GDM1 (cell line): ENCODE results near the gene RRP36.
"Not testable (repeated sequence)": the region's sequence is repeated elsewhere in the genome, so short reads cannot be mapped to it uniquely, and the experiment has no call there.

Experiments
- DNase-seq: peaks from one replicate; lab custom pipeline; 2025; lab: John Stamatoyannopoulos, UW

Gene RRP36

DNA sequence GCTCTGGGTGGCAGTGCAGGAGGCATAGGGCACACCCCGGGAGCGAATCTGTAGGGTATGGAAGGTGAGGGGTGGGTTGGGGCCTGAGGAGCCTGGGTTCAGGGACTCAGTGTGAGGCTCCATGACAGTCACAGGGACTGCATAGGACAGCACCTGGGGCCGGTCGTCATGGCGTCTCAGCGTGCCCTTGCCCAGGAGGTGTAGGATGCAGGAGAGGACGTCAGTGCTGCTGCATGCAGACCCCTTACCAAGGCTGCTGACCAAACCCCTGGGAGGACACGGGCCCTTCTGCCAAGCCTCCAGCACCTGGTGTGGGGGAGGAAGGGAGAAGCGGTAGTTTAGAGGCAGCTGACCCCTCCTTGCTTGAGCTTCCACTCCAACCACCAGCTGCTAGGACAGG lies 16.3 kb downstream of the RRP36 start:
- DNase-seq, result no peak

DNA sequence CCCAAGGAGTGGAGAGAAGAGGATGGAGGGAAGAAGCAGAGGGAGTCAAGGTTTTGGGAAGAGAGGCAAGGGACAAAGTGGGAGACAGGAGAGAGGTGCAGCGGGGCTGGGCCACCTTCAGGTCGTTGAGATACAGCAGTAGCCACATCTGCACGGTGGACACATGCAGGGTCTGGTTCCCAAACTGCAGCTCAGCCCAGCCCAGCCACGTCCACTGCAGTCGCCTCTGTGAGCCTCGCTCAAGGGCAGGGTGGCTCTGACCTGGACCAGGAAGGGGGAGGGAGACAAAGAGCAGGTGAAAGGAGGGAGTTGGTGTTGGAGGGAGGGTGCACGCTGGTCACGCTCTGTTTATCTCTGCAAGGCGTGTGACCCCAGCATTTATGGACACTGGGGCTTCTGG lies 17.3 kb downstream of the RRP36 start:
- DNase-seq, result no peak

DNA sequence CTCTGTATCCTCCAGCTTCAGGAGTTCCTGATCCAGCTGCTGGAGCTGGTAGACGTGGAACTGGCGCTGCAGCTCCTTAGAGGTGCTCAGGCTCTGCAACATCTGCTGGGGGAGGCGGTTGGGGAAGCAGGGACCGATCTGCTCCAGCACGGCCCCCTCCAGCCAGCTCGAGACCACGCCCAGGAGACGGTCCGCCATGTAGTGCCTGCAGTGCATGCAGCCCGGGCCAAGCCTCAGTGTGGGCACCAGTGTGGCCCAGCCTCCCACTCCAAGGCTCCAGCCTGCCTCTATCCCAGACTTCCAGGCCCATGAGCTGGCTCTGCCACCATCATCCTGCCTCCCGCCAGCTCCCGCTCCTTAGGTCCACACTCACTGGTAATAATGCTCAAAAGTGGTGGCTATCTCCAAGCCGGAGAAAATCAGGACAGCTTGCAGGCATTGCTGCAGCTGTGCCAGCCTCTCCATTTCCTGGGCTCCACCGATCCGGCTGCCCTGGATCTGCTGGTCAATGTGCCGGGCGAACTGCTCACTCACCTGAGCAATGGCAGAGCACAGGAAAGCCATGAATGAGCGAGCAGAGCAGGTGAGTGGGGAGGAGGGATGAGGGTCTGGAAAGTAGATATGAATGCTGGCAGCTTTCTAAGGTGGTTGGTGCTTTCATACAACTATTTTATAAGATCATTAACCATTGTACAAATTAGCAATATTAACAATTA lies 19.3 kb downstream of the RRP36 start:
- DNase-seq, result no peak

DNA sequence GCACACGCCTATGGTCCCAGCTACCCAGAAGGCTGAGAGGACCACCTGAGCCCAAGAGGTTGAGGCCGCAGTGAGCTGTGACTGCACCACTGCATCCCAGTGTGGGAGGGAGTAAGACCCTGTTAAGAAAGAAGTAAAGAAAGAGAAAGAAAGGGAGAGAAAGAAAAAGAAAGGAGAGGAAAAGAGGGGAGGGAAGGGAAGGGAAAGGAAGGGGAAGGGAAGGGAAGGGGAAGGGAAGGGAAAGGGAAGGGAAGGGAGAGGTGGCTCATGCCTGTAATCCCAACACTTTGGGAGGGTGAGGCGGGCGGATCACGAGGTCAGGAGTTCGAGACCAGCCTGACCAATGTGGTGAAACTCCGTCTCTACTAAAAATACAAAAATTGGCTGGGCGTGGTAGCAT lies 20.1 kb downstream of the RRP36 start:
- DNase-seq, result not testable (repeated sequence)

DNA sequence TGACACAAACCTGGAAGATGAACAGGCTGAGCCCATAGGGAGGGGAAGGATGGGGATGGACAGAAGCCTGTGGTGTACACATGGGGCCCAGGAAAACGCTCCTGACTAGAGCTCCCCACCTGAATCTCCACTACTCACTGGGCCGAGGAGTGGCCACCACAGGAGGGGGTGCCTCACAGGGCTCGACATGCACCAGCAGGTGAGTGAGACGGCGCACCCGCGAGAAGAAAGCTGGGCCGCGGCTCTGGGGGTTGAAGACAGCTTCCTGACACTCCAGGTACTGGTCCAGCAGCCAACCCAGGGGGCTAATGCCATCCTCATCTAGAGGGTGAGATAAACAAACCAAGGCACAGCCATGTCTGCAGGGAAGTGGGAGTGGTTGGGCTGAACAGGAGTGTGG lies 21.9 kb downstream of the RRP36 start:
- no peak for DNase-seq

DNA sequence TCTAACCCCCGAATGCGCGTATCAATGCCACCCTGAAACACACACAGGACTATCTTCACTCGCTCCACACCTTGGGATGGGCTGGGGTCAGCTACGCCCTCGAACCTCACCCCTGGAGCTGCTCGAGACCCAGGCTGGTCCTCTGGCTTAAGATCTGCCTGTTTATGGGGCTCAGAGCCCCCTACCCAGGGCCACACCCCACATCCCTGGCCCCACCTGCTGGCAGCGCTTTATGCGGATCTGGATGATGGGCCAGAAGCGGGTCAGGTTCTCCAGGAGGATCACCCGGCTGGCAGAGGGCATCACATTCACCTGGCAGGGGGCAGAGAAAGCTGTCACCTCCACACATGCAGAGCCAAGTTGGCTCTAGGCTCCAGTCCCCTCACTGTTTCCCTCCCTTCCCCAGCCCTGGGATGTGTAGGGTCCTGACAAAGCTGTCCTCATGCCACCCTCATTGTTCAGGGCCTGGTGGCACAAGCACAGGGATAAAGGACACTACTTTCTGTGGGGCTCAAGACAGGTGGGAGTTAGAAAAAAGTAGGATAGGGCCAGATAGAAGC lies 24.0 kb downstream of the RRP36 start:
- no peak for DNase-seq

DNA sequence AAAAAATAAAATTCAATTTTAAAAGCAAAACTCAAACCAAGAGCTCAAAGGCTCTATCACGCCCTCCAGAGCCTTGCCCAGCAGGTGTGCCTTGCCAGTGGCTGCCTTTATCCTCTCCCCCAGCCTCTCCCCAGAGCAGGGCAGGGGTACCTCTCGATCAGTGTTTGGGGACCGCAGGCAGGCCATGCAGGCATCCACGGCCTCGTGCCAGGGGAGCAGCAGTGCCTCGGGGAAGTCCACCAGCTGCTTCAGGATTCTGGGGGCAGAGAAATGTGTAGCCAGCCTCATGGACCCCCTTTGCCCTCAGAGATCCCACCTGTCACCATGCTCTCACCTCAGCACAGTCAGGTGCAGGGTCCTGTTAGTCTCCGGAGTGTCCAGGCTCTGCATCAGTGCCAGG lies 26.6 kb downstream of the RRP36 start:
- no peak for DNase-seq

DNA sequence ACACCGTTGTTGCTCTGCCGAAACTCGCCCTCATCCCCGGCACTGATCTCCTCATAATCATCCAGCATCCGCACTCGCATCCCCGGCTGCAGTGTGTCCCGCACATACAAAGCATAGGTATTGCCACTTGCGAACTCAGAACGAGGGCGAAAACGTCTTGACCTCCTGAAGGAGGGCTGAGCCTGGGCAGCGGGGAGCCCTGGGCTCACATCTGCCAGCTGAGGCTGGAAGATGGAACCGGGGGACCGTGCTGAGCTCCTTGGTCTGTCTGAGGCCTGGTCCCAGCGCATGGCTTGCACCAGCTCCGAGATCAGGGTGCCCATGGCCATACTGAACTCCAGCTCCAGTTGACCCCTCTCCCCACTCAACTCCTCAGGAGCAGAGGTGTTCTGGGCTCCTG lies 29.6 kb downstream of the RRP36 start:
- no peak for DNase-seq

DNA sequence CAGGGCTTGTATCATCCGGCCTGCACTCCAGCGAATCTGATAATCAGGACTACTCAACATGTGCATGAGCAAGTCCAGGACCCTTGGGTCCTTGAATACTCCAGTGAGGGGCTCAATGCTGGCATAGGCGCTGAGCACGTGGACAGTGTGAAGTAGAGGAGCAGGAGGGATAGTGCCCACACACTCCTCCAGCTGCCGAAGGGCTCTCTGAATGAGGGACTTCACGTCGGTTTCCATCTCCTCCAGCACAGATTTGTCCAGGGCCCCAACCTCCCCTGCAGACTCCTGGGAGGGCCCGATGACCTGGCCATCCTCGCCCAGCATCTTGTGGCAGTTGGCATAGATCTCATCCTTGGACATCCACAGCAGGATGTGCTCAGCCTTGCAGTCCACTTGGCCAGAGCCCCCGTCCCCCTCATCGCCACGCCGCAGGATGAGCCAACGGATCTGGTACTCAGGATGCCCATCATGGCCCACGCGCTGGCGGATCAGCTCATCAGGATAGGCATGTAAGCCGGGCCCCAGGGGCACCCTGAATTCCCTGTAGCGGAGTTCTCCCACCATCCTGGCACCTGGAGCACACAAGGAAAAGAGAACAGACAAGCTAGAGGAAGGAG lies 30.9 kb downstream of the RRP36 start:
- DNase-seq, result no peak

DNA sequence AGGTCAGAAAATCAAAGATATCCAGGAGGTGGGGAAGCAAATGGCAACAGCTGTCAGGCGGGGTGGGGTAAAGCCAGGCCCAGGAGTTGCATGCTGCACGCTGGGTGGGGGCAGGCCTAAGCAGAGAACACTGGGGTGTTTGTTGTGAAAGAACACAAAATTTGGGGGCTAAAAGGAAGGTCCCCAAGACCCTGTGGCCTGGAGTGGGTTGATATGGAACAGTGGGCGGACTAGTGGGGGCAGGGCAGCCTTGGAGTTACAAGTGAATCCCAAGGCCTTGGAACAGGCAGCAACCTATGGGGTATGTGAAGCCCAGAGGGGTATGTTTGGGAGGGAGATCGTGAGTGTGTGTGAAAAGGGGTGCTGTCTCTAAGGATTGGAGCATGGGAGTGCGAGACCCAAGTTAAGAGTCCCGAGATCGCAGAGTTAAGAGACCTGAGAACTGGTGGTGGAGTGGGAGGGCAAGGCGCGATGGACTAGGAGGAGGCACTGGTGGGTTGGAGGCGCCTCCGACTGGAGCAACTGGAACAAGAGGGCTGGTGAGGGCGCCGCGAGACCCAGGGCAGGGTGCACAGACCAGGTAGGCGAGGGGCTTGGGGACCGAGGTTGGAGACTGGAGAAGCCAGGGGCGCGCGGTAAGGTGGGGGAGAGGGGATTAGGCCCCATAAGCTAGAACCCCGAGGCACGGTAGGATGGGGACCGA lies 31.6 kb downstream of the RRP36 start:
- DNase-seq, result no peak

DNA sequence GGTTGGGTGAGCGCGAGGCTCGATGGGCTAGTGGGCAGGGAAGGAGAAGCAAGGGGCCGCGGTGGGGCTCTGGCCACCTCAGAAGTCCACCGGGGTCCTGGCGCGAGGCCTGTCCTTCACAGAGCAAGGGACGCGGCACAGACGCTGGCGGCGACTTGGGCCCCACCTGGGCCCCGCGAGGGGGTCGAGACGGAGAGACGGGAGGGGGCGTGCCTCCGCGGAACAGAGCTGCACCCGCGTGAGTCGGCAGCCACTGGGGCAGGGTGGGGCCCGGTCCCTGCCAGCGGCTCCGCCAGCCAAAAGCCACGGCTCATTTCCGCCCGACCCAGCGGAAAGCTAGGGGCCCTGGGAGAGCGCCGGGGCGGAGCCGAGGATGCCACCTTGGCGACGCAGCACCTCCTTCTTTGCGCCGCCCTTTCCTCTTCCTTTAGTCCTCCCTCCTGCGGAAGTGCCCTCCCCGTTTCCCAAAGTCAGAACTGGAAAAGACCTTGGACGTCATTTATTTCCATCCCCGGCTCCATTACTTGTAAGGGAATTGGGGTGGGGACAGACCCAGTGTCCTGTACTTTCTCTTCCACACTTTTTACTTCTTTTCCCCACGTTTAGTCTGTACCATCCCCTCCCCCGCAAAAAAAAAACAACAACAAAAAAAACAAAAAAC lies 32.3 kb downstream of the RRP36 start, which contains the start of gene CUL7:
Gene CUL7, minus strand, starts transcription at position 307 of the 661 bp plus-strand sequence. CDS start 1,063 bp downstream, outside the sequence.
- peak; percentile 89 for DNase-seq

DNA sequence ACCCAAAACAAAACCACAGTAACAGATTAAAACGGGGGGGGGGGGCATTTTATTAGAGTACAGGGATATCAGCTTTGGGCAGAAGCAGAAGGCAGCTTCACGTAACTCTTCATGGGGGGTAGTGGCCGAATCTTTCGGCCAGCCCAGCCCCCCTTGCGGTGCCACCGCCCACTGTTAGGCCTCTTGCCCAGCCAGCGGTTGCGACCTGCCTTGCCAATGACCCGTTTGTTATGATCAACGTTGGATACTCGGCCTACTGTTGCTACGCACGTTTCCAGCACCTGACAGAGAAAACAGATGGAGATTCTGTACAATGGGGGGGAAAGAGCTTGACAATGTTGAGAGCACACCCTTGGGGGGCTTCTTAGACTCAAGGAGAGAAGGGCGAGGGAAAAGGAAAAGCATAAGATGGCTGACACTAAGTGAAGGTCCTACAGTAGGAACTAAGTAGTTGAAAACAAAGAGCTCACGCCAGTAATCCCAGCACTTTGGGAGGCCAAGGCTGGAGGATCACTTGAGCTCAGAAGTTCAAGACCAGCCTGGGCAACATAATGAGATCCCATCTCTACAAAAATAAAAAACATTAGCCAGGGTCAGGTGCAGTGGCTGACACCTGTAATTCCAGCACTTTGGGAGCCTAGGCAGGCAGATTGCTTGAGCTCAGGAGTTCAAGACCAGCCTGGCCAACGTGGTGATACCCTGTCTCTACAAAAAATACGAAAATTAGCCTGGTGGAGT lies 33.0 kb downstream of the RRP36 start:
- DNase-seq, result no peak

DNA sequence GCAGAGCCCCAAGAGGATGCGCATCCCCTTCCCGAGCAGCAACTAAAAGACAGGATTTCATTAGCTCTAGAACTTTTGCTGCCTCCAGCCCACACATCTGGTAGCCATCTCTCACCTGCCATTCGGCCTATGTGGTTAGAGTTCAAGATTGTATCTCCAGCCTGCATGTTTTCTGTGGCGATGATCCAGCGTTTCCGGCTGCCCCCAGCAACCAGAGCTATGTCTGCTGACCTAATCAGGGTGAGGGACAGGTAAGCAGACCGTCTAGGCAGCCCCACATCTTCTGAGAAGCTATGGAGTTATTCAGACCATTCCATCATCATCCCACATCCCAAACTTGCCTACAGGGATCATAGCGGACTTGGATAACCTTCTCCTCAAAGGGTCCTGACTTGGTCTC lies 34.5 kb downstream of the RRP36 start:
- DNase-seq, result no peak

DNA sequence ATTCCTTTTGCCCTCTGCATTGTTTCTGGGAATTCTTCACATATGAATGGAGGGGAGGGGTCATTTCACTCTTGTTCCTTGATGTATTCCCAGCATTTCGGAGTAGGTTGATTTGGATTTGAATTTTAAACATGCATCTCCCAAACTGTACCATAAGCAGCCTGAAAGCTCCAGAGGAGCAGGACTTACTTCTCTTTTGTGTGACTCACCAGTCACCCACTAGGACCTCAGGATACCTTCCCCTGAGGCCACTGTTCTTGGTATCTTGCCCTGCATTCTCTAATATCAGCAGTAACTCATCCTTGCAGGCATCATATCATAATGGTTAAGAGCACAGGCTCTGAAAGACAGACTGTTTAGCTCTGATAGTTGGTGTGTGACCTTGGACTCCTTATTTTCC lies 37.1 kb downstream of the RRP36 start:
- no peak for DNase-seq

DNA sequence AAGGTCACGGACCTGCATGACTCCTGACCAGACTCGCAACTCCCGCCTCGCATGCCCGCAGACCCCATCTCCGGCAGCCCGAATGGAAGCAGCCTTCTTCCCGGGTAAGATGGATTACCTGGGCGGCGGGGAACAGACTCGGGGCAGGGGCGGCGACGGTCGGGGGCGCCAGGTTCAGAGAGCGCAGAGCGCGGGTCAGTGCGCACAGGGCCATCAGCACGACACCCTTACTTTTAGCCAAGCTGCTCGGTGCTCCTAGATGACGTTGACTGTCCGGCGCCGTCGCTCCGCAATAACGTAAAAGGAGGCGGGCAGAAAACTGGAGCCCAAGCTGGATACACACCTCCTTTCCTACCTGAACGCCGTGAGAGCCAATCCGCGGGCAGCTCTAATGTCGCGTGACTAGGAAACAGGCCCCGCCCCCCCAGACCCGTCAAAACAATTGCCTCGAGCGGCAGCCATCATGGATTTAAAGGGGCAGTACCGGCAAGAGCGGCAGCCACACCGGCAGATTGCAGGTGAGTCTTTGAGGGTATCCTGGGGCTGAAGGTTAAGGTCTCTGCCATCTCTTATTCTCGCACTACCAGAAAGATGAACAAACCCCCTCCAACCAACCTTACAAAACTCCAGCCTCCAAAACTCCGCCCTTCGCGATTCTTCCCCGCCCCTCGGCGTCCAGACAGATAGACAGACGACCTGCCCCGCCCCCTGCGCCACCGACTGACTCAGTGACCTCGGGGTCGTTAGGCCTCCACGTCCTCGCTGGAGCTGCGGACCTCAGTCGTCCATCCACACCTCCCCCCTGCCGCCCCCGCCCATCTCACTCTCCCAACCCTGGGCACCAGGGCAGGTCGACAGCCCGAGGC lies 38.0 kb downstream of the RRP36 start, which contains the start of the genes KLC4 and MRPL2:
Gene KLC4, plus strand, starts transcription at position 464 of the 866 bp plus-strand sequence. CDS start 1,705 bp downstream, outside the sequence.
Gene MRPL2, minus strand, starts transcription at position 267 of the 866 bp plus-strand sequence. Its CDS starts 53 bp downstream, at position 214.
- DNase-seq, result peak; percentile 98

DNA sequence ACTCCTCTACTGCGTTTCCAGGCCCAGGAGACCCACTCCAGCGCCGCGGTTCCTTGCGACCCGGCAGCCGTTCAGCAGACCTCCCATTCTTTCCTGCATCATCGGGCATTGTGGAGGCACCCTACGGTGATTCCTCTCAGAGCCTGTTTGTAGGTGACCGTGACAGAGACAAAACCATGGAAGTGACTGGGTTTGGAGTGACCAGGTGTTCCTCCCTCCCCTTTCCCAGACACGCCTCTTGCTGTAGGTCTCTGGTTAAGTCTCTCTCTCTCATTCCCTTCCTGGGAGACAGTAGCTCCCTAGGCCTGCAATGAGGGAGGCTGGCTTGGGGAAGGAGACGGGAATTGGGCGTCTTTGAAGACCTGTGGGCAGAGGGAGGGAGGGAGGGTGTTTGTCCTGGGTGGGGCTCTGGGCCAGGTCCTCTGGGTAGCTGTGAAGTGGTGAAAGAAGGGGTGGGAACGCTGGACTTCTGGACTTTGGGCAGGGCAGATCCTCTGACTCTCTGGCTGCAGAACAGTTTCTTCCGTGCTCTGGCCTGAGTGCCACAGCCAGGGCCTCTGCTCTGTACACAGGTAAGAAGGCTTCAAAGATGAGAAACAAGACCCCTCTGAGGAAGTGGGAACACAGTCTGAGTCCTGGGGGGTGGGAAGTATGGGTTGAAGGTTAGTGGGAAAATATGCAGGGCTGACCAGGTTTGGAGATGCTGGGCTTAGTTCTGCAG lies 38.8 kb downstream of the RRP36 start:
- no peak for DNase-seq

DNA sequence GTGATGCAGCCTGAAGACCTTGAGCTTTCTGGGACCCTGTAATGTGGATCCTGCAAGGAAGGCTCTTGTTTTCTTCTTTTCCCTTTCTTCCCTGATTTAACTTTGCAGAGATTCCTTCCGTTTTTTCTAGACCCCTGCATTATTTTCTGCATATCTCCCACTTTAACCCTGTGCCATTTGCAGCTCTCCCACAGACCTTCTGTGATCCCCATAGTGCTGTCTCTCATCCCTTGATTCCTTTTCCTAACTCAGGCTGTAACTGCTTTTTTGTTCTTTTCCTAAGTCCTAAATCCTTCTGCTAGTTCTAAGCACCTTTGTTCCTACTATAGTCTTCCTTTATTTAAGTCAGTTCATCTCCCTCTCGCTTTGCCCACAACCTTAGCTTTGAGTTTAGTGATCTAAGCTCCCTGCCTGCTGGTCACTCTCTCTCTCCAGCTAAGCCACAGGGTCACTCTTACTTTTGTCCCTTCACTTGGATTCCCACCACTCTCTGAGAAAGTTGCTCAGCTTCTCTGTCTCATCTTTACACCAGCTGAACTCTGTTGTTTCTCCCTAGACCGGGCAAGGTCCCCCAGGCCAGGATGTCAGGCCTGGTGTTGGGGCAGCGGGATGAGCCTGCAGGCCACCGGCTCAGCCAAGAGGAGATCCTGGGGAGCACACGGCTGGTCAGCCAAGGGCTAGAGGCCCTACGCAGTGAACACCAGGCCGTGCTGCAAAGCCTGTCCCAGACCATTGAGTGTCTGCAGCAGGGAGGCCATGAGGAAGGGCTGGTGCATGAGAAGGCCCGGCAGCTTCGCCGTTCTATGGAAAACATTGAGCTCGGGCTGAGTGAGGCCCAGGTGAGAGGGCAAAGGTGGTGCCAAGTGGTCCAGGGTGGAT lies 39.6 kb downstream of the RRP36 start:
- no peak for DNase-seq

DNA sequence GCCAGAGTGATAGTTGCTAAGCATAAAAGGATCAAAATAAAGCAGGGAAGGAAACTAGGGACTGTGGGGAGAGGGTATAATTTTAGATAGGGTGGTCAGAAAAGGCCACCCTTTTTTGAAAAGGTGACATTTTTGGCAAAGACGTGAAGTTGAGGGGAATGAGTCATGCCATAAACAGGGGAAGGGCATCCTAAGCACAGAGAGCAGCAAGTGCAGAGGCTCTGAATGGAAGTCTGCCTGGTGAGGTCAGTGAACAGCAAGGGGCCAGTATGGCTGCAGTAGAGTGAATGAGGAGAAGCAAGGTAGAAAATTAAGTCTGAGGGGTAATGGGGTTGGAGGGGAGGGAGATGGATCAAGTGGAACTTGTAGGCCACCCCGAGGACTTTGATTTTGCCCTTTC lies 40.4 kb downstream of the RRP36 start:
- DNase-seq, result no peak

DNA sequence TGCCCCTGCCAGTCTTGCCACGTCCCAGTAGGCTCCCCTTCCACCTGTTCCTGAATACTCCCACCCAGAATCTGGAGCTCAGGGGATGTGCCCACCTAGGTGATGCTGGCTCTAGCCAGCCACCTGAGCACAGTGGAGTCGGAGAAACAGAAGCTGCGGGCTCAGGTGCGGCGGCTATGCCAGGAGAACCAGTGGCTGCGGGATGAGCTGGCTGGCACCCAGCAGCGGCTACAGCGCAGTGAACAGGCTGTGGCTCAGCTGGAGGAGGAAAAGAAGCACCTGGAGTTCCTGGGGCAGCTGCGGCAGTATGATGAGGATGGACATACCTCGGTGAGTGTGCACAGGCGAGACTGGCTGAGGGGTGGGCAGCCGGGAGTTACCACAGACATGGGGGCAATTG lies 41.4 kb downstream of the RRP36 start:
- DNase-seq, result no peak
